Activated CD4-positive, alpha-beta T cell treated with anti-CD3 and anti-CD28 coated beads, Interleukin-10, Interleukin-2, amounts not matched to agents 100 ng/mL and 50 ng/mL, durations not matched to agents 16 hours and 8 hours (primary cell): ENCODE measurements around the gene OTOG.

Experiments
- DNase-seq: peaks from one replicate; pipeline ENCODE4 v3.0.0-alpha.2; 2020

The OTOG gene

GRCh38 chr11:17591293-17591692 lies 44.2 kb downstream of the OTOG start:
- no peak for DNase-seq

GRCh38 chr11:17593466-17594245 lies 46.6 kb downstream of the OTOG start:
- DNase-seq, result no peak

- no peak for DNase-seq
These were observed 47.7 kb downstream of the OTOG start for GRCh38 chr11:17594686-17595192.

GRCh38 chr11:17595526-17596309 lies 48.7 kb downstream of the OTOG start:
- no peak for DNase-seq

GRCh38 chr11:17596310-17596669 lies 49.2 kb downstream of the OTOG start:
- DNase-seq, result no peak

GRCh38 chr11:17596711-17597110 lies 49.7 kb downstream of the OTOG start:
- DNase-seq, result no peak

- DNase-seq, result no peak
These were observed 50.7 kb downstream of the OTOG start for GRCh38 chr11:17597770-17598169.

GRCh38 chr11:17598700-17599459 lies 51.8 kb downstream of the OTOG start:
- peak; percentile 68 for DNase-seq

GRCh38 chr11:17599460-17599925 lies 52.4 kb downstream of the OTOG start:
- no peak for DNase-seq

- no peak for DNase-seq
These were observed 53.5 kb downstream of the OTOG start for GRCh38 chr11:17600316-17601255.

GRCh38 chr11:17601256-17601671 lies 54.2 kb downstream of the OTOG start:
- DNase-seq, result no peak

- no peak for DNase-seq
These were observed 54.6 kb downstream of the OTOG start for GRCh38 chr11:17601676-17602075.

- DNase-seq, result no peak
These were observed 55.3 kb downstream of the OTOG start for GRCh38 chr11:17602105-17603001.

GRCh38 chr11:17603056-17603825 lies 56.2 kb downstream of the OTOG start:
- DNase-seq, result no peak

GRCh38 chr11:17604201-17604914 lies 57.3 kb downstream of the OTOG start:
- DNase-seq, result no peak

GRCh38 chr11:17604915-17605233 lies 57.8 kb downstream of the OTOG start:
- DNase-seq, result no peak

GRCh38 chr11:17605651-17606122 lies 58.6 kb downstream of the OTOG start:
- DNase-seq, result no peak

GRCh38 chr11:17606233-17607082 lies 59.4 kb downstream of the OTOG start:
- DNase-seq, result no peak

- DNase-seq, result no peak
These were observed 60.0 kb downstream of the OTOG start for GRCh38 chr11:17607083-17607429.
